Naive thymus-derived CD4-positive, alpha-beta T cell (primary cell): Measurements from ENCODE around the gene EXOC6B. TPM values are rescaled to one million over a fixed set of nuclear protein-coding genes. Genes with fewer than 3 reads are reported as not detected.

ENCODE experiments used
- ATAC-seq: fragments of 150-1000 bp; cut with Tn5 transposase; 2 replicates; pipeline ENCODE4 v1.10.0; 2021; ENCODE audit warnings: mild to moderate bottlenecking, moderate library complexity
- CTCF ChIA-PET: fragments of 350-600 bp; sonication (Branson Sonifier 250); formaldehyde crosslinking; loops from one replicate; lab custom pipeline; 2021; ENCODE audit warnings: antibody characterized with exemption; lab: Charles Lee
- POLR2A ChIA-PET: fragments of 350-600 bp; sonication (Branson Sonifier 250); formaldehyde crosslinking; loops from one replicate; lab custom pipeline; 2021; ENCODE audit warnings: antibody characterized with exemption, inconsistent platforms; lab: Charles Lee
- DNase-seq, 9 donors: peaks; one replicate each; pipeline versions ENCODE4 v3.0.0 to v3.0.0-alpha.2; 2020 to 2022; ENCODE audit warnings: mixed read lengths in 1 of 9
- H3K27ac ChIP-seq: one replicate; pipeline ENCODE4 v1.7.0; 2013; ENCODE audit warnings: mild to moderate bottlenecking, low read depth, low read length, moderate library complexity
- H3K27me3 ChIP-seq, 2 donors: one replicate each; pipeline ENCODE4 v1.7.0; 2013; ENCODE audit warnings: low read length in 2 of 2, mild to moderate bottlenecking in 2 of 2, moderate library complexity in 2 of 2; ENCODE audit not compliant: control insufficient read depth in 2 of 2, insufficient read depth in 2 of 2
- H3K36me3 ChIP-seq, 3 experiments: 1 replicate in 2 of 3; 2 replicates in 1 of 3; pipeline ENCODE4 v1.7.0; 2013; ENCODE audit warnings: low read length in 3 of 3, mild to moderate bottlenecking in 3 of 3, moderate library complexity in 1 of 3; ENCODE audit not compliant: insufficient read depth in 3 of 3, control insufficient read depth in 2 of 3
- H3K4me1 ChIP-seq, 2 donors: one replicate each; pipeline ENCODE4 v1.7.0; 2013; ENCODE audit warnings: low read length in 2 of 2, mild to moderate bottlenecking in 2 of 2, moderate library complexity in 1 of 2; ENCODE audit not compliant: control insufficient read depth in 2 of 2, insufficient read depth in 2 of 2
- H3K4me3 ChIP-seq: 2 replicates; pipeline ENCODE4 v1.7.0; 2013; ENCODE audit warnings: mild to moderate bottlenecking, low read length
- H3K9me3 ChIP-seq, 3 experiments: 1 replicate in 2 of 3; 2 replicates in 1 of 3; pipeline ENCODE4 v1.7.0; 2013; ENCODE audit warnings: low read length in 3 of 3; ENCODE audit not compliant: control insufficient read depth in 2 of 3
- H3K27ac Mint-ChIP-seq, 9 donors: one replicate each; pipeline ENCODE4 v1.8.0; 2020 to 2022; ENCODE audit warnings: mixed read lengths in 9 of 9, mild to moderate bottlenecking in 8 of 9, moderate library complexity in 5 of 9, inconsistent platforms in 2 of 9
- H3K27me3 Mint-ChIP-seq, 5 donors: one replicate each; pipeline ENCODE4 v1.8.0; 2021 to 2022; ENCODE audit warnings: mixed read lengths in 5 of 5, mild to moderate bottlenecking in 1 of 5
- H3K36me3 Mint-ChIP-seq, 5 donors: one replicate each; pipeline ENCODE4 v1.8.0; 2020 to 2022; ENCODE audit warnings: mixed read lengths in 5 of 5, mild to moderate bottlenecking in 3 of 5, inconsistent platforms in 1 of 5
- H3K4me1 Mint-ChIP-seq, 7 donors: one replicate each; pipeline ENCODE4 v1.8.0; 2020 to 2022; ENCODE audit warnings: mixed read lengths in 7 of 7, mild to moderate bottlenecking in 3 of 7, inconsistent platforms in 1 of 7
- H3K4me3 Mint-ChIP-seq, 10 donors: one replicate each; pipeline ENCODE4 v1.8.0; 2020 to 2022; ENCODE audit warnings: mild to moderate bottlenecking in 10 of 10, mixed read lengths in 10 of 10, moderate library complexity in 6 of 10, inconsistent platforms in 2 of 10
- H3K9me3 Mint-ChIP-seq, 11 donors: one replicate each; pipeline ENCODE4 v1.8.0; 2020 to 2022; ENCODE audit warnings: mixed read lengths in 11 of 11, mild to moderate bottlenecking in 4 of 11, inconsistent platforms in 1 of 11, moderate library complexity in 1 of 11
- intact Hi-C, 2 donors: fragments of 100-400 bp; cut with micrococcal nuclease; formaldehyde crosslinking; loops; one replicate each; pipeline ENCODE4 v1.15.1; 2023
- polyA plus RNA-seq, 2 donors: library from polyadenylated mRNA; unstranded; fragments of 300-500 nt; fragmentation: Illumina TruSeq; gene quantifications; one replicate each; pipeline ENCODE4 v1.2.3, GENCODE V29; 2021
- total RNA-seq, 6 experiments: library from RNA in 5 of 6; stranded (reverse) in 5 of 6; gene quantifications; 1 replicate in 5 of 6; 2 replicates in 1 of 6; pipeline ENCODE4 v1.2.3 and lab custom pipeline; 2021 to 2026

The EXOC6B gene
- total and polyA plus RNA-seq, 7 experiments from 2014 or later = 3.5 to 21.9 (median 15.1) TPM

GRCh38 chr2:72862239-72862988 lies 36.6 kb upstream of the EXOC6B start:
- Mint-ChIP-seq H3K4me1 (peaks cover 3 to 11% (median 8%) of the 10 kb centered on the region in 7 donors), H3K36me3 (no peaks in the 10 kb centered on the region), H3K4me3 (peak overlapping the region; percentile 27 to 80 (median 69)), H3K9me3 (no peaks in the 10 kb centered on the region), H3K27ac (peak overlapping the region in 1 of 9 donors; percentile 49), H3K27me3 (peaks cover 29 to 63% (median 61%) of the 10 kb centered on the region in 5 donors)
- Histone ChIP-seq H3K4me1 (peaks cover 4% of the 10 kb centered on the region in 2 donors), H3K36me3 (no peaks in the 10 kb centered on the region), H3K27ac (no peak overlapping the region), H3K4me3 (no peak overlapping the region), H3K27me3 (peaks cover 4 to 5% of the 10 kb centered on the region in 2 donors), H3K9me3 (no peaks in the 10 kb centered on the region)
- POLR2A ChIA-PET = no interaction called here
- peak; percentile 63 to 91 (median 83) for DNase-seq
- CTCF ChIA-PET = interaction anchor here (0.6 to 4.1 kb wide), 9 partner anchors 9 to 268 kb away, joined by 3 to 22 read pairs (median 4); no protein-coding TSS in a partner anchor
- peak; percentile 97 for ATAC-seq
- intact Hi-C loops = loop anchor here (2.0 to 5.0 kb wide), 6 partner anchors 38 to 1314 kb away; partner anchors contain the start of gene EMX1 (in 1 of the 2)

GRCh38 chr2:72859831-72860262 lies 34.0 kb upstream of the EXOC6B start:
- intact Hi-C loops = loop anchor here (1.0 to 5.0 kb wide), 3 partner anchors 57 to 938 kb away; partner anchors contain the start of gene EMX1 (in 1 of the 2)
- POLR2A ChIA-PET = no interaction called here
- no peak overlapping the region for H3K4me3 ChIP-seq
- H3K27me3 Mint-ChIP-seq = peaks cover 42 to 65% (median 60%) of the 10 kb centered on the region in 5 donors
- H3K4me3 Mint-ChIP-seq = no peak overlapping the region
- H3K36me3 ChIP-seq = no peaks in the 10 kb centered on the region
- no peaks in the 10 kb centered on the region for H3K9me3 ChIP-seq
- no peaks in the 10 kb centered on the region for H3K36me3 Mint-ChIP-seq
- H3K27ac ChIP-seq = no peak overlapping the region
- H3K27ac Mint-ChIP-seq = no peak overlapping the region
- CTCF ChIA-PET = interaction anchor here (0.8 to 4.1 kb wide), 8 partner anchors 8 to 91 kb away, joined by 3 to 22 read pairs (median 4); no protein-coding TSS in a partner anchor
- H3K27me3 ChIP-seq = peaks cover 4 to 5% of the 10 kb centered on the region in 2 donors
- DNase-seq = peak; percentile 13 to 52 (median 42)
- peaks cover 4% of the 10 kb centered on the region in 2 donors for H3K4me1 ChIP-seq
- peaks cover 3 to 11% (median 8%) of the 10 kb centered on the region in 7 donors for H3K4me1 Mint-ChIP-seq
- ATAC-seq = peak; percentile 77
- no peaks in the 10 kb centered on the region for H3K9me3 Mint-ChIP-seq

- no peaks in the 10 kb centered on the region for H3K9me3 ChIP-seq
- no peak overlapping the region for H3K27ac Mint-ChIP-seq
- intact Hi-C loops = no loop called here
- no peaks in the 10 kb centered on the region for H3K4me1 Mint-ChIP-seq
- no peaks in the 10 kb centered on the region for H3K4me1 ChIP-seq
- no peaks in the 10 kb centered on the region for H3K9me3 Mint-ChIP-seq
- peaks cover 28 to 34% (median 31%) of the 10 kb centered on the region in 5 donors for H3K27me3 Mint-ChIP-seq
- H3K4me3 Mint-ChIP-seq = no peak overlapping the region
- H3K4me3 ChIP-seq = no peak overlapping the region
- no peak for DNase-seq
- CTCF ChIA-PET = no interaction called here
- H3K27me3 ChIP-seq = peaks cover 0 to 3% of the 10 kb centered on the region in 2 donors
- ATAC-seq = no peak
- POLR2A ChIA-PET = no interaction called here
- no peak overlapping the region for H3K27ac ChIP-seq
- no peaks in the 10 kb centered on the region for H3K36me3 ChIP-seq
- no peaks in the 10 kb centered on the region for H3K36me3 Mint-ChIP-seq
Measured at GRCh38 chr2:72851333-72851732, 25.5 kb upstream of the EXOC6B start.

GRCh38 chr2:72849138-72849462 lies 23.3 kb upstream of the EXOC6B start:
- intact Hi-C loops = no loop called here
- Mint-ChIP-seq H3K27ac (no peak overlapping the region), H3K36me3 (no peaks in the 10 kb centered on the region), H3K27me3 (peaks cover 8 to 22% (median 14%) of the 10 kb centered on the region in 5 donors), H3K4me1 (no peaks in the 10 kb centered on the region), H3K4me3 (no peak overlapping the region), H3K9me3 (no peaks in the 10 kb centered on the region)
- CTCF ChIA-PET = no interaction called here
- Histone ChIP-seq H3K4me3 (no peak overlapping the region), H3K27me3 (peaks cover 0 to 3% of the 10 kb centered on the region in 2 donors), H3K9me3 (no peaks in the 10 kb centered on the region), H3K4me1 (no peaks in the 10 kb centered on the region), H3K36me3 (no peaks in the 10 kb centered on the region), H3K27ac (no peak overlapping the region)
- ATAC-seq = no peak
- POLR2A ChIA-PET = no interaction called here
- DNase-seq = no peak

- no peak overlapping the region for H3K4me3 ChIP-seq
- no peaks in the 10 kb centered on the region for H3K9me3 Mint-ChIP-seq
- ATAC-seq = no peak
- no peak for DNase-seq
- no peak overlapping the region for H3K27ac Mint-ChIP-seq
- H3K27me3 Mint-ChIP-seq = peaks cover 8 to 24% (median 11%) of the 10 kb centered on the region in 5 donors
- H3K4me3 Mint-ChIP-seq = no peak overlapping the region
- H3K36me3 Mint-ChIP-seq = no peaks in the 10 kb centered on the region
- H3K27ac ChIP-seq = no peak overlapping the region
- CTCF ChIA-PET = no interaction called here
- no peaks in the 10 kb centered on the region for H3K4me1 Mint-ChIP-seq
- H3K4me1 ChIP-seq = no peaks in the 10 kb centered on the region
- H3K36me3 ChIP-seq = no peaks in the 10 kb centered on the region
- intact Hi-C loops = no loop called here
- H3K9me3 ChIP-seq = no peaks in the 10 kb centered on the region
- peaks cover 0 to 3% of the 10 kb centered on the region in 2 donors for H3K27me3 ChIP-seq
- POLR2A ChIA-PET = no interaction called here
Measured at GRCh38 chr2:72848436-72849137, 22.8 kb upstream of the EXOC6B start.

- peaks cover 0 to 3% of the 10 kb centered on the region in 2 donors for H3K27me3 ChIP-seq
- H3K27ac ChIP-seq = no peak overlapping the region
- ATAC-seq = no peak
- Mint-ChIP-seq H3K9me3 (no peaks in the 10 kb centered on the region), H3K4me3 (no peak overlapping the region), H3K4me1 (no peaks in the 10 kb centered on the region), H3K27me3 (peaks cover 8 to 26% (median 13%) of the 10 kb centered on the region in 5 donors), H3K27ac (no peak overlapping the region), H3K36me3 (no peaks in the 10 kb centered on the region)
- ChIA-PET POLR2A (no interaction called here), CTCF (interaction anchor here (1.0 kb wide), 1 partner anchor 14 kb away, joined by 3 read pairs; no protein-coding TSS in a partner anchor)
- no peaks in the 10 kb centered on the region for H3K9me3 ChIP-seq
- DNase-seq = no peak
- intact Hi-C loops = no loop called here
- H3K4me3 ChIP-seq = no peak overlapping the region
- no peaks in the 10 kb centered on the region for H3K4me1 ChIP-seq
- no peaks in the 10 kb centered on the region for H3K36me3 ChIP-seq
Measured at GRCh38 chr2:72847534-72848315, 21.9 kb upstream of the EXOC6B start.
